HepG2 (cell line): Measurements from ENCODE around the gene MAPK13. TPM values are rescaled to one million over a fixed set of nuclear protein-coding genes. Genes with fewer than 3 reads are reported as not detected.

Experiments used
- ATAC-seq: fragments of 200-7000 bp; cut with Tn5 transposase; 3 replicates; pipeline ENCODE4 v1.9.1; 2020; ENCODE audit warnings: mild to moderate bottlenecking, moderate library complexity
- BruUV-seq: library from RNA; stranded (reverse); fragments of 400-500 nt; replicated peaks from 2 replicates; lab custom pipeline; 2021; lab: Mats Ljungman, UMichigan
- CTCF ChIA-PET: fragments of 300-600 bp; formaldehyde crosslinking; extraction: SDS; loops from one replicate; lab custom pipeline; 2021; ENCODE audit warnings: low total read pairs, inconsistent platforms, low intra/inter-chr PET ratio; lab: Yijun Ruan, JAX
- POLR2A ChIA-PET: fragments of 350-600 bp; sonication (Branson Sonifier 250); formaldehyde crosslinking; loops from one replicate; lab custom pipeline; 2020; ENCODE audit warnings: antibody characterized with exemption, inconsistent platforms; lab: Yijun Ruan, JAX
- DNase-seq: peaks from one replicate; pipeline ENCODE4 v3.0.0-alpha.2; 2015; ENCODE audit warnings: low spot score
- FAIRE-seq: peaks from 3 replicates; lab custom pipeline; 2011; peaks lifted over from hg19 to GRCh38; lab: Jason Lieb, UNC
- H2AFZ ChIP-seq: one replicate; pipeline ENCODE4 v1.6.1; 2011; ENCODE audit warnings: low read length, inconsistent platforms
- H3K27ac ChIP-seq: fragments of 300-600 bp; 3 replicates; pipeline ENCODE4 v1.8.0; 2011; ENCODE audit warnings: mixed run types, mild to moderate bottlenecking, mixed read lengths, low read length, inconsistent platforms; ENCODE audit not compliant: insufficient read depth; ENCODE audit errors: extremely low read length
- H3K27me3 ChIP-seq, 2 experiments: fragments of 200-600 bp in 1 of 2; 2 replicates in 1 of 2; 3 replicates in 1 of 2; pipeline versions ENCODE4 v1.6.0 to v1.8.0; 2011; ENCODE audit warnings: low read length in 2 of 2, mild to moderate bottlenecking in 2 of 2, moderate library complexity in 2 of 2, inconsistent platforms in 1 of 2; ENCODE audit not compliant: insufficient read depth in 2 of 2, control insufficient read depth in 1 of 2
- H3K36me3 ChIP-seq, 2 experiments: fragments of 200-600 bp in 1 of 2; replicated peaks in 1 of 2; 2 replicates in 1 of 2; 3 replicates in 1 of 2; pipeline versions ENCODE4 v1.5.1 to v1.8.0; 2011; ENCODE audit warnings: low read length in 2 of 2, inconsistent platforms in 1 of 2; ENCODE audit not compliant: insufficient read depth in 2 of 2, control insufficient read depth in 1 of 2
- H3K4me1 ChIP-seq: 2 replicates; pipeline ENCODE4 v1.5.1; 2012; ENCODE audit warnings: low read length, inconsistent platforms; ENCODE audit not compliant: insufficient read depth
- H3K4me2 ChIP-seq: 2 replicates; pipeline ENCODE4 v1.6.0; 2011; ENCODE audit warnings: low read depth, low read length, inconsistent platforms
- H3K4me3 ChIP-seq, 3 experiments: fragments of 200-600 bp in 1 of 3; sonication (generic), shearing (Covaris generic) in 1 of 3; replicated peaks in 1 of 3; 2 replicates each; pipeline ENCODE4 v1.5.1; 2011 to 2016; ENCODE audit warnings: low read length in 3 of 3, inconsistent platforms in 2 of 3, low read depth in 2 of 3, mild to moderate bottlenecking in 2 of 3, control low read depth in 1 of 3, mixed read lengths in 1 of 3; ENCODE audit not compliant: insufficient read depth in 1 of 3
- H3K79me2 ChIP-seq: one replicate; pipeline ENCODE4 v1.6.1; 2011; ENCODE audit warnings: low read length, inconsistent platforms; ENCODE audit not compliant: insufficient read depth
- H3K9ac ChIP-seq: 2 replicates; pipeline ENCODE4 v1.6.0; 2011; ENCODE audit warnings: mild to moderate bottlenecking, low read depth, low read length, inconsistent platforms; ENCODE audit not compliant: insufficient read depth
- H3K9me3 ChIP-seq: 2 replicates; pipeline ENCODE4 v1.5.1; 2012; ENCODE audit warnings: mild to moderate bottlenecking, low read length
- H4K20me1 ChIP-seq: 2 replicates; pipeline ENCODE4 v1.6.0; 2011; ENCODE audit warnings: inconsistent platforms, mild to moderate bottlenecking, low read length, moderate library complexity; ENCODE audit not compliant: insufficient read depth
- CBX2 ChIP-seq, 2 experiments: fragments of 200-600 bp in 1 of 2; sonication (generic); formaldehyde crosslinking in 1 of 2; IDR thresholded peaks; 2 replicates each; pipeline versions ENCODE4 v1.7.0 to v1.8.1; 2018 to 2022; ENCODE audit warnings: low read depth in 2 of 2, low read length in 1 of 2, mild to moderate bottlenecking in 1 of 2, missing genetic modification reagents in 1 of 2
- DNMT3B ChIP-seq: conservative IDR thresholded peaks from 2 replicates; pipeline ENCODE4 v1.6.1; 2016; ENCODE audit warnings: missing biosample characterization, control low read depth
- ELF4 ChIP-seq: sonication (generic); formaldehyde crosslinking; IDR thresholded peaks from 2 replicates; pipeline ENCODE4 v1.5.0; 2020; ENCODE audit warnings: missing genetic modification reagents, mild to moderate bottlenecking, moderate library complexity, borderline replicate concordance
- HNRNPLL ChIP-seq: fragments of 200-400 bp; formaldehyde crosslinking; IDR thresholded peaks from 2 replicates; pipeline ENCODE4 v1.6.1; 2017; ENCODE audit warnings: mild to moderate bottlenecking, low read depth, low read length; ENCODE audit not compliant: poor library complexity, severe bottlenecking
- JDP2 ChIP-seq: sonication (generic); formaldehyde crosslinking; IDR thresholded peaks from 2 replicates; pipeline ENCODE4 v1.8.1; 2022; ENCODE audit warnings: missing genetic modification reagents, borderline replicate concordance
- POLR2A ChIP-seq, 2 experiments: IDR thresholded peaks; 2 replicates each; pipeline ENCODE4 v1.6.1; 2011; ENCODE audit warnings: low read depth in 2 of 2, low read length in 2 of 2, mild to moderate bottlenecking in 1 of 2, moderate library complexity in 1 of 2; ENCODE audit not compliant: insufficient read depth in 1 of 2
- PRPF4 ChIP-seq: fragments of 200-400 bp; formaldehyde crosslinking; IDR thresholded peaks from 2 replicates; pipeline ENCODE4 v1.6.1; 2016; ENCODE audit warnings: low read length, low read depth; ENCODE audit not compliant: poor library complexity, severe bottlenecking
- SCMH1 ChIP-seq: sonication (generic); formaldehyde crosslinking; IDR thresholded peaks from 2 replicates; pipeline ENCODE4 v1.9.0; 2021; ENCODE audit warnings: missing genetic modification reagents, mild to moderate bottlenecking, borderline replicate concordance
- ZNF414 ChIP-seq: sonication (generic); formaldehyde crosslinking; IDR thresholded peaks from 2 replicates; pipeline ENCODE4 v1.5.0; 2020; ENCODE audit warnings: missing genetic modification reagents
- ZNF782 ChIP-seq: sonication (generic); formaldehyde crosslinking; IDR thresholded peaks from 2 replicates; pipeline ENCODE4 v1.4.0; 2020; ENCODE audit warnings: missing genetic modification reagents, mild to moderate bottlenecking, borderline replicate concordance
- WGBS: methylation state at CpG from one replicate; pipeline ENCODE4 v1.1.6; 2017; ENCODE audit warnings: low lambda C conversion rate; 5-methylcytosine and 5-hydroxymethylcytosine counted together
- in situ Hi-C: cut with HindIII; loops from 2 replicates; pipeline ENCODE4 v1.10.0; 2017; ENCODE audit warnings: low pct_unique_long_range_greater_than_20kb; ENCODE audit not compliant: extremely low pct_ligation_motif_present
- intact Hi-C: fragments of 100-400 bp; cut with micrococcal nuclease; formaldehyde crosslinking; loops from one replicate; pipeline ENCODE4 v1.10.0; 2022; ENCODE audit not compliant: unreplicated experiment
- polyA plus RNA-seq, 8 experiments: library from polyadenylated mRNA; depleted of rRNA in 3 of 8; stranded (reverse) in 7 of 8; unstranded in 1 of 8; fragments of >200 nt; fragmentation: Illumina TruSeq in 4 of 8; extraction: Trizol in 4 of 8; gene quantifications; 2 replicates each; pipeline versions ENCODE4 v1.2.1 to v1.2.3, GENCODE V29; 2011 to 2016; ENCODE audit warnings: low read depth in 4 of 8, missing spikeins in 1 of 8, mixed read lengths in 1 of 8; ENCODE audit not compliant: insufficient read depth in 1 of 8
- total RNA-seq, 5 experiments: library from RNA; depleted of rRNA; stranded (reverse); fragments of >200 nt; fragmentation: Illumina TruSeq; extraction: Trizol; gene quantifications; 2 replicates each; pipeline ENCODE4 v1.2.3, GENCODE V29; 2016; ENCODE audit warnings: low read depth in 1 of 5

The MAPK13 gene
- total and polyA plus RNA-seq, 2 of the 13 experiments (the other 11 are each of a cell fraction or from before 2014, with no cell fraction given): 12.7 to 43.4 TPM

GRCh38 chr6:36186199-36186598 lies 55.9 kb downstream of the MAPK13 start:
- H2AFZ ChIP-seq: no peak overlapping the region
- TF ChIP-seq ZNF414 (CRISPR knock-in tag) (no peak), HNRNPLL (no peak), ZNF782 (CRISPR knock-in tag) (no peak), CBX2 (IDR thresholded peaks at IDR 0.05; ENCODE audit: low read depth, low read length) (no peak), CBX2 (CRISPR knock-in tag; IDR thresholded peaks at IDR 0.05; ENCODE audit: low read depth) (no peak), PRPF4 (no peak), POLR2A (IDR thresholded peaks at IDR 0.05; ENCODE audit: insufficient read depth in 1 of 2, low read depth in 2 of 2, low read length in 2 of 2) (no peak), SCMH1 (CRISPR knock-in tag) (no peak), JDP2 (CRISPR knock-in tag) (no peak), ELF4 (no peak), DNMT3B (CRISPR knock-in tag) (no peak)
- TF ChIP-seq, all 625 proteins: peak for 0
- no peak for FAIRE-seq
- H4K20me1 ChIP-seq: no peaks in the 10 kb centered on the region
- POLR2A ChIA-PET: no interaction called here
- no peaks in the 10 kb centered on the region for H3K27me3 ChIP-seq
- in situ Hi-C loops: no loop called here
- no peaks in the 10 kb centered on the region for H3K9me3 ChIP-seq
- no peaks in the 10 kb centered on the region for H3K36me3 ChIP-seq
- no TSS peak for BruUV-seq
- no peak overlapping the region for H3K27ac ChIP-seq
- intact Hi-C loops: no loop called here
- H3K79me2 ChIP-seq: no peaks in the 10 kb centered on the region
- 78% methylated on average over 2 of the region's 2 CpGs for WGBS
- no peak overlapping the region for H3K9ac ChIP-seq
- no peak for DNase-seq
- no peak for ATAC-seq
- CTCF ChIA-PET: no interaction called here
- H3K4me3 ChIP-seq: no peak overlapping the region
- no peaks in the 10 kb centered on the region for H3K4me1 ChIP-seq
- no peak overlapping the region for H3K4me2 ChIP-seq
